ENCODE results near the gene TCAF1.
"Not testable (repeated sequence)": the region's sequence is repeated elsewhere in the genome, so short reads cannot be mapped to it uniquely, and the experiment has no call there.

DNA sequence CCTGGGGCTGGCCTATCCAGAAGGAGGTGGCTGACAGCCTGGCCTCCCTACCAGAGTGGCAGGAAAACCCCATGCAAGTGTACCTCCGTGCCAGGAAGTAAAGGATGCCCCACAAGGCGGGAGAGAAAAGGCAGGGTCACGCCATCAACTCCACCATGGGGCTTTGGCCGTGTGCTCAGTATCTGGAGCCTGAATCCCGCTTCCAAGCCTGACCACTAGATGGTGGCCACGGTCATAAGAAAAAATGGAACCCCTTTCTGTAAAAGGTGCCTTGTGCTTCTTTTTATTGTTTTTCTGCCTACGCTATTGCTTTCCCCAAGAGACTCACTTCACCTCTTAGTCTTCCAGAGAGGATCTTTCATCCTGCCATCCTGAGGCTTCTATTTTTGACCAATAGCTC is 84.1 kb downstream of the TCAF1 start:
- TF ChIP-seq, protein P1, sequence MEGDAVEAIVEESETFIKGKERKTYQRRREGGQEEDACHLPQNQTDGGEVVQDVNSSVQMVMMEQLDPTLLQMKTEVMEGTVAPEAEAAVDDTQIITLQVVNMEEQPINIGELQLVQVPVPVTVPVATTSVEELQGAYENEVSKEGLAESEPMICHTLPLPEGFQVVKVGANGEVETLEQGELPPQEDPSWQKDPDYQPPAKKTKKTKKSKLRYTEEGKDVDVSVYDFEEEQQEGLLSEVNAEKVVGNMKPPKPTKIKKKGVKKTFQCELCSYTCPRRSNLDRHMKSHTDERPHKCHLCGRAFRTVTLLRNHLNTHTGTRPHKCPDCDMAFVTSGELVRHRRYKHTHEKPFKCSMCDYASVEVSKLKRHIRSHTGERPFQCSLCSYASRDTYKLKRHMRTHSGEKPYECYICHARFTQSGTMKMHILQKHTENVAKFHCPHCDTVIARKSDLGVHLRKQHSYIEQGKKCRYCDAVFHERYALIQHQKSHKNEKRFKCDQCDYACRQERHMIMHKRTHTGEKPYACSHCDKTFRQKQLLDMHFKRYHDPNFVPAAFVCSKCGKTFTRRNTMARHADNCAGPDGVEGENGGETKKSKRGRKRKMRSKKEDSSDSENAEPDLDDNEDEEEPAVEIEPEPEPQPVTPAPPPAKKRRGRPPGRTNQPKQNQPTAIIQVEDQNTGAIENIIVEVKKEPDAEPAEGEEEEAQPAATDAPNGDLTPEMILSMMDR (IDR thresholded peaks at IDR 0.05; ENCODE audit: insufficient read depth, low read length), result not testable (repeated sequence)
- not testable (repeated sequence) for TF ChIP-seq POLR2AphosphoS5, GABPA (IDR thresholded peaks at IDR 0.05; ENCODE audit: low read depth)
